SK-N-DZ (cell line): ENCODE measurements around the gene FXYD7.
A peak's percentile ranks its signal among the peaks of the same experiment; 100 is the strongest.

ENCODE experiments used
- DNase-seq: peaks from one replicate; pipeline ENCODE4 v3.0.0-alpha.2; 2015; ENCODE audit warnings: low spot score

Gene FXYD7

DNA sequence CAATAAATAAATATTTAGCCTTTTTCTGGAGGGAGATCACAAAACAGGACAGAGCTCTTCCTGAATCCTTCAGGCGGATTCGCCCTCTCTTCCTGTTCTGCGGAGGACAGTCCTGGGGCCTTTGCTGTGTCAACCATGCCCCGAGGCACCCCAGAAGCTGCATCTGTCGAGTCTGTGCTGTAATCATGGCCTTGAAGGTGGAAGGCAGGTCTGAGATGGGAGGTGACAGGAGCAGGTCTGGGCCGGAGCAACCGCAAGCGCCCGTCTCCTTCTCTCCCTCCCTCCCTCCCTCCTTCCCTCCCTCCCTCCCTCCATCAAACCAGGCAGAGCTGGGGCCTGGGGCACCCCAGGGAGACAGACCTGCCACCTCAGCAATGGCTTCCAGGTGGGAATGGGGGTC, 32.1 kb upstream of the FXYD7 start:
- no peak for DNase-seq

- no peak for DNase-seq
Measured at GRCh38 chr19:35112995-35113688, 29.9 kb upstream of the FXYD7 start.

- peak; percentile 51 for DNase-seq
Measured at GRCh38 chr19:35114353-35115176, 28.5 kb upstream of the FXYD7 start.

DNA sequence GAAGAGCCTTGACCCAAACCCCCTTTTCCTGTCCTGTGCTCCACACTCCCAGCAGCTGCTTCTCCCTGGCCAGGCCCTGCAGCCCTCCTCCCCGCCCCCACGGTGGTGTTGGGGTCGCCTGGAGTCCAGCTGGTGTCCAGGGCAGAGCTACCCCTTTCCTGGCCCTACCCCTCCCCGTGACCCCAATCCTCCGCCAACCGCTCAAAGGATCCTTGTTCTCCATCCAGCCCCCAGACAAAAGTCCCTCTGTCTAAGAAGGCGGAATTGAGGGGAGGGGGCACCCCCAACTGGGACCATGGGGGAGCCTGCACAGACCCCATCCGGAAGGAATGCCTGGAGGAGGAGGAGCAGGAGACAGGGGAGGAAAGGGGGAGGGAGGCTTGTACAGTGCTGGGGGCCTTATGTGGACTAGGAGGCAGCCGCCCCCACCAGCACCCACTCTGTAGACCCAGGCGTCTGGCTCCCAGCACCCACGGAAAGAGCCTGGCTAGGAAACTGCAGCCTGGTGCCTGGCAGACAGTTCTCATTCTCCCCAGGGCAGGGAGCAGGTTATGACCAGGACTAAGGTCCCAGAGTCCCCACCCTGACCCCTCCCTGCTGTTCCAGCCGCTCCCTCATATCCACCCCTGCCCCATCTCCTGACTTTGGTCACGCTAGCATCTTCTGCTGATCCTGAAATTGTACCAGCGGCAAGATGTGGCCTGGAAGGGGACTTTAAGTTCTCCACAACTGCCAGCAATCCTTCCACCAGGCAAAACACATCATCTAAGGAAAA, 27.7 kb upstream of the FXYD7 start, which contains the start of gene FXYD3:
Gene FXYD3, plus strand, starts transcription at position 647 of the 775 bp plus-strand sequence. CDS start 3,554 bp downstream, outside the sequence.
- no peak for DNase-seq

DNA sequence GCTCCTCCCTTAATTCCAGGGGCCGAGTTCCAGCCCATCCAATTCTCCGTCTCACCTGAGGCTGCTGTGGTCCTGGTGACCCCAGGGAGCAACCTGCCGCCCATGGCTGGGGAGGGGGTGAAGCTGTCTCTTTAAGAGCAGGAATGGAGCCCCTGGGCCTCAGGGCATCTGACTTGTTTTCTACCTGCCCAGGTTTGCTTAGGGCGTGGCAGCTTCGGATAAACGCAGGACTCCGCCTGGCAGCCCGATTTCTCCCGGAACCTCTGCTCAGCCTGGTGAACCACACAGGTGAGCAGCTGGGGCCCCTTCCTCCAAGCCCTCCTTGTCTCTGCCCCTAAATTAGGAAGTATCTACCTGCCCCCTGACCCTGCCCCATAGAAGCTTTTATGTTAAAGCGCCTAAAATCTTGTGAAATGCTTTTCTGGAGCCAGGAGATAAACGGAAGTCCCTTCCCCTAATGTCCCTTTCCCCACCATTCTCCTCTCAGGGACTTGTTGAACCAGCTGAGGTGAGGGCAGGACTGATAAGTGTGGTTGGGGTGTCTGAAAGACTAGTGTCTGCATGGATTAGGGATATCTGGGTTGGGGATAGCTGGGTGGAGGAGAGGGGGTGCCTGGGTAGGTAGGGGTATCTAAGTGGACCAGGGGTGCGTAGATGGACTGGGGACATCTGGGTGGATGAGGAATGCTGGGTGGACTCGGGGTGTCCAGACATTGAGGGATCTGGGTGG, 26.8 kb upstream of the FXYD7 start:
- no peak for DNase-seq

- no peak for DNase-seq
Measured at GRCh38 chr19:35117116-35117515, 25.9 kb upstream of the FXYD7 start.

GRCh38 chr19:35117799-35118198, 25.3 kb upstream of the FXYD7 start:
- no peak for DNase-seq

DNA sequence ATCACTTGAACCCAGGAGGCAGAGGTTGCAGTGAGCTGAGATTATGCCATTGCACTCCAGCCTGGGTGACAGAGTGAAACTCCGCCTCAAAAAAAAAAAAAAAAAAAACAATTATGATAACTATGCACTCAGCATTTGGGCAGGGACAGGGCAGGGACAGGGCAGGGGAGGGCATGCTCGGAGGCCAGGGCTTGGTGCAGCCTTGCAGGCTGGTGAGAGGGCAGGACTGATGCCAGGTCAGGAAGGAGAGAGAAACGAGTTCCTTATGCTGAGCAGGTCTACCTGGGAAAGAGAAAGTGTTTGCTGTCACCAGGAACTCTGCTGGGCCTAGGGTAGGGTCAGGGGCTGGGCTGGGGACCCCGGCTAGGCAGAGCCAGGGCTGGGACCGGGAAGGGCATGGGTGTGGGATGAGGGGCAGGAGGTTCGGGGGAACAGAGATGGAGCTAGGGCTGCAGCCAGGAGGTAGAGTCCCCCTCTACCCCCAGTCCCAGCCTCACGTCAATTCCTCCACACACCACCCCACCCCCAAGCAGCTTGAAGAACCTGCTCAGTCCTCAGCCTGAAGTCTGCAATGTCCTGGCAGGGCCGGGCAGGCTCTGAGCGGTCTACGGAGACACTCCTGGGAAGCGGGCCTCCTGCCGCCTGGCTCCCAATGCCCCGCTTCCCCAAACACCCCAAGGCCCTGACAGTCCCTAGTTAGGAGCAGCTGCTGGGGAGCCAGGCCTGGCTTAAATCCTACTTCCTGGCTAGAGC, 24.6 kb upstream of the FXYD7 start:
- no peak for DNase-seq

GRCh38 chr19:35119091-35119490, 24.0 kb upstream of the FXYD7 start:
- no peak for DNase-seq

- no peak for DNase-seq
Measured at GRCh38 chr19:35119578-35120155, 23.4 kb upstream of the FXYD7 start.

DNA sequence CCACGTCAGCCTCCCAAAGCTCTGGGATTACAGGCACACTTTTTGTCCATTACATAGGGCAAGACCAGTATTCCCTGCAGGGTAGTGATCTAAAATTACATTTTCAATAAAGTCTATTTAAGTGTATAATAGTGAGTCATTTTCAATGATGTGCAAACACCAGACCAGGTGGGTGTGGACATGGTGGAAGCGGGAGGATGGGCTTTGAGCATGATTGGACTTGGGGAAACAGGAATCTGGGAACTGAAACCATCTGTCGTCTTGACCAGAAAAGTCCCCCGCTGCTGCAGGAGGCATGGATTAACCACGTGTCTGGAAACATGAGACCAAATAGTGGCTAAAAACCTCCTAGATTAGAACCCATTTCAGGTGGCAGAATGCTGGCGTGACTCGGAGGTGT, 22.6 kb upstream of the FXYD7 start:
- no peak for DNase-seq

- DNase-seq: no peak
Measured at GRCh38 chr19:35120898-35121297, 22.2 kb upstream of the FXYD7 start.

- DNase-seq: no peak
Measured at GRCh38 chr19:35122687-35123551, 20.1 kb upstream of the FXYD7 start.

- no peak for DNase-seq
Measured at GRCh38 chr19:35123573-35123972, 19.5 kb upstream of the FXYD7 start.

DNA sequence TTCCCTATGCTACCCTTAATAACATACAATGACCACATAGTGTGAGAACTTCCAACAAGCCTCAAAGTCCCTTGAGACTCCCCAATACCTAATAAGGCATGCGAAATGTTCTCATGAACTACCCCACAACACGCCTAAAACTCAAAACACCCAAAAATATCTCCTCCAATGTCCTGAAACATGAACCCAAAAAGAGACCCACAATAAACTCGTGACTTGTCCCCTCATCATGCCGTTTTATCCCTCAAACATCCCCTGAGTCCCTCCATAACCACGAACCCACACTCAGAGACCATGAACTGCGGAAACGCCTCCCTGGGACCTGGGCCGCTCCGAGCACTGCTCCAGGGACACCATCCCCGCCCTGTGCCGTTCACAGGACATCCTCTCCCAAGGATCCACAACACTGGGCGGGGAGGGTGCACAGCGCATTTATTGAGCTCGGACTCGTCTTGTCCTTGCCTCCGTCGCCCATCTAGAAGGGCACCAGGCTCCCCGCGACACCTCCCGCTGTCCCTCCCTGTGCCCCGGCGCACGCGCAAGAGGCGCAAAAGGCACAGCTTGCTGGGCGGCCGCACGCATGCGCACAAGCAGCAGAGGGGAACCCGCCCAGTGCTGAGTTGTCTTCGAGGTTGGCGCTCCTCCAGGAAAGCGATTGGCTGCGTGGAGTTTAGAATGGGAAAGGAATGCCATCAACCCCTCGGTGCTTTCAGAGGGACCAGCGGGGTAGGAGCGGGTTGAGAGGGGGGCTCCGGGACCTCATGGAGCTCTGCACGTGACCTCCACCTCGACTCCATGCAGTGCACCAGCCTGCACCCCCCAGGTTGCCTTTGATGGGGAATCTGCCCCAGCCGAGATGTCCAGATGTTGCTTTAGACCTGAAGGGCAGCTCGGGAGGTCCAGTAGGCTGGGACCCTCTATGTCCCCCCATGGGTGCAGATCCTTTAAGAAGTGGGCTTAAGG, 18.7 kb upstream of the FXYD7 start:
- peak; percentile 50 for DNase-seq

- DNase-seq: no peak
Measured at GRCh38 chr19:35125270-35125717, 17.8 kb upstream of the FXYD7 start.

- no peak for DNase-seq
Measured at GRCh38 chr19:35125749-35126623, 17.1 kb upstream of the FXYD7 start.
